ENCODE results near the gene MRPS34. TPM values are rescaled to one million over a fixed set of nuclear protein-coding genes. Genes with fewer than 3 reads are reported as not detected.

The MRPS34 gene
- total RNA-seq, 1 donor from 2014 or later, result 74.0 TPM

- no peak overlapping the region for H3K9ac ChIP-seq (ENCODE audit: low read length)
- H3K4me1 Mint-ChIP-seq (ENCODE audit: low read depth, unreplicated experiment), result no peaks in the 10 kb centered on the region
- DNase-seq (ENCODE audit: low read depth) (no peak), FAIRE-seq (no peak)
- peaks cover 2% of the 10 kb centered on the region for H3K36me3 ChIP-seq (ENCODE audit: insufficient read depth, low read length)
- H3K27me3 Mint-ChIP-seq (ENCODE audit: low read depth, unreplicated experiment), result no peaks in the 10 kb centered on the region
- no peak overlapping the region for H3K4me3 Mint-ChIP-seq (ENCODE audit: unreplicated experiment)
- H3K27ac Mint-ChIP-seq (ENCODE audit: unreplicated experiment), result no peak overlapping the region
- H3K27me3 ChIP-seq (ENCODE audit: insufficient read depth, low read length), result no peaks in the 10 kb centered on the region
- H3K4me2 ChIP-seq (ENCODE audit: low read length), result no peak overlapping the region
- no peak overlapping the region for H2AFZ ChIP-seq (ENCODE audit: low read depth, low read length)
- H3K27ac ChIP-seq (ENCODE audit: low read depth, low read length), result no peak overlapping the region
- no peaks in the 10 kb centered on the region for H3K9me3 ChIP-seq (ENCODE audit: insufficient read depth, low read depth, low read length)
- no peak overlapping the region for H3K4me3 ChIP-seq (ENCODE audit: insufficient read depth, low read depth, low read length)
- TF ChIP-seq, protein P1, sequence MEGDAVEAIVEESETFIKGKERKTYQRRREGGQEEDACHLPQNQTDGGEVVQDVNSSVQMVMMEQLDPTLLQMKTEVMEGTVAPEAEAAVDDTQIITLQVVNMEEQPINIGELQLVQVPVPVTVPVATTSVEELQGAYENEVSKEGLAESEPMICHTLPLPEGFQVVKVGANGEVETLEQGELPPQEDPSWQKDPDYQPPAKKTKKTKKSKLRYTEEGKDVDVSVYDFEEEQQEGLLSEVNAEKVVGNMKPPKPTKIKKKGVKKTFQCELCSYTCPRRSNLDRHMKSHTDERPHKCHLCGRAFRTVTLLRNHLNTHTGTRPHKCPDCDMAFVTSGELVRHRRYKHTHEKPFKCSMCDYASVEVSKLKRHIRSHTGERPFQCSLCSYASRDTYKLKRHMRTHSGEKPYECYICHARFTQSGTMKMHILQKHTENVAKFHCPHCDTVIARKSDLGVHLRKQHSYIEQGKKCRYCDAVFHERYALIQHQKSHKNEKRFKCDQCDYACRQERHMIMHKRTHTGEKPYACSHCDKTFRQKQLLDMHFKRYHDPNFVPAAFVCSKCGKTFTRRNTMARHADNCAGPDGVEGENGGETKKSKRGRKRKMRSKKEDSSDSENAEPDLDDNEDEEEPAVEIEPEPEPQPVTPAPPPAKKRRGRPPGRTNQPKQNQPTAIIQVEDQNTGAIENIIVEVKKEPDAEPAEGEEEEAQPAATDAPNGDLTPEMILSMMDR (IDR thresholded peaks at IDR 0.05; ENCODE audit: insufficient read depth, low read depth, low read length), result no peak
- TF ChIP-seq EZH2 (IDR thresholded peaks at IDR 0.05; ENCODE audit: insufficient read depth, low read length), result no peak
- H3K9me3 Mint-ChIP-seq (ENCODE audit: unreplicated experiment), result no peaks in the 10 kb centered on the region
- H3K4me1 ChIP-seq (ENCODE audit: insufficient read depth, low read length), result no peaks in the 10 kb centered on the region
- peaks cover 15% of the 10 kb centered on the region for H4K20me1 ChIP-seq (ENCODE audit: insufficient read depth, low read length)
- H3K79me2 ChIP-seq (ENCODE audit: insufficient read depth, low read length), result no peaks in the 10 kb centered on the region
- peaks cover 7% of the 10 kb centered on the region for H3K36me3 Mint-ChIP-seq (ENCODE audit: low read depth, unreplicated experiment)
These were observed 12.0 kb downstream of the MRPS34 start for GRCh38 chr16:1760911-1761310.

GRCh38 chr16:1759511-1759910 lies 13.4 kb downstream of the MRPS34 start:
- no peak overlapping the region for H3K4me3 Mint-ChIP-seq (ENCODE audit: unreplicated experiment)
- no peak overlapping the region for H3K4me2 ChIP-seq (ENCODE audit: low read length)
- TF ChIP-seq, protein P1 (IDR thresholded peaks at IDR 0.05; ENCODE audit: insufficient read depth, low read depth, low read length), result no peak
- TF ChIP-seq EZH2 (IDR thresholded peaks at IDR 0.05; ENCODE audit: insufficient read depth, low read length), result no peak
- H3K9ac ChIP-seq (ENCODE audit: low read length), result no peak overlapping the region
- no peak overlapping the region for H3K4me3 ChIP-seq (ENCODE audit: insufficient read depth, low read depth, low read length)
- H3K36me3 ChIP-seq (ENCODE audit: insufficient read depth, low read length), result peaks cover 2% of the 10 kb centered on the region
- no peaks in the 10 kb centered on the region for H3K27me3 Mint-ChIP-seq (ENCODE audit: low read depth, unreplicated experiment)
- H3K36me3 Mint-ChIP-seq (ENCODE audit: low read depth, unreplicated experiment), result peaks cover 12% of the 10 kb centered on the region
- no peak for DNase-seq (ENCODE audit: low read depth)
- H3K4me1 Mint-ChIP-seq (ENCODE audit: low read depth, unreplicated experiment), result peaks cover 8% of the 10 kb centered on the region
- no peaks in the 10 kb centered on the region for H3K27me3 ChIP-seq (ENCODE audit: insufficient read depth, low read length)
- no peak overlapping the region for H3K27ac ChIP-seq (ENCODE audit: low read depth, low read length)
- no peaks in the 10 kb centered on the region for H3K9me3 Mint-ChIP-seq (ENCODE audit: unreplicated experiment)
- H2AFZ ChIP-seq (ENCODE audit: low read depth, low read length), result no peak overlapping the region
- H4K20me1 ChIP-seq (ENCODE audit: insufficient read depth, low read length), result peaks cover 20% of the 10 kb centered on the region
- H3K9me3 ChIP-seq (ENCODE audit: insufficient read depth, low read depth, low read length), result no peaks in the 10 kb centered on the region
- no peak for FAIRE-seq
- H3K27ac Mint-ChIP-seq (ENCODE audit: unreplicated experiment), result no peak overlapping the region
- H3K79me2 ChIP-seq (ENCODE audit: insufficient read depth, low read length), result no peaks in the 10 kb centered on the region
- no peaks in the 10 kb centered on the region for H3K4me1 ChIP-seq (ENCODE audit: insufficient read depth, low read length)

GRCh38 chr16:1758923-1759322 lies 14.0 kb downstream of the MRPS34 start:
- Mint-ChIP-seq H3K4me1 (ENCODE audit: low read depth, unreplicated experiment) (peaks cover 10% of the 10 kb centered on the region), H3K9me3 (ENCODE audit: unreplicated experiment) (no peaks in the 10 kb centered on the region), H3K27ac (ENCODE audit: unreplicated experiment) (no peak overlapping the region), H3K36me3 (ENCODE audit: low read depth, unreplicated experiment) (peaks cover 12% of the 10 kb centered on the region), H3K27me3 (ENCODE audit: low read depth, unreplicated experiment) (no peaks in the 10 kb centered on the region), H3K4me3 (ENCODE audit: unreplicated experiment) (no peak overlapping the region)
- TF ChIP-seq EZH2 (IDR thresholded peaks at IDR 0.05; ENCODE audit: insufficient read depth, low read length), result no peak
- TF ChIP-seq, protein P1 (IDR thresholded peaks at IDR 0.05; ENCODE audit: insufficient read depth, low read depth, low read length), result no peak
- Histone ChIP-seq H4K20me1 (ENCODE audit: insufficient read depth, low read length) (peaks cover 22% of the 10 kb centered on the region), H3K79me2 (ENCODE audit: insufficient read depth, low read length) (no peaks in the 10 kb centered on the region), H3K36me3 (ENCODE audit: insufficient read depth, low read length) (peaks cover 5% of the 10 kb centered on the region), H3K27ac (ENCODE audit: low read depth, low read length) (no peak overlapping the region), H3K4me3 (ENCODE audit: insufficient read depth, low read depth, low read length) (no peak overlapping the region), H3K27me3 (ENCODE audit: insufficient read depth, low read length) (no peaks in the 10 kb centered on the region), H3K9me3 (ENCODE audit: insufficient read depth, low read depth, low read length) (no peaks in the 10 kb centered on the region), H3K9ac (ENCODE audit: low read length) (no peak overlapping the region), H2AFZ (ENCODE audit: low read depth, low read length) (no peak overlapping the region), H3K4me2 (ENCODE audit: low read length) (no peak overlapping the region), H3K4me1 (ENCODE audit: insufficient read depth, low read length) (no peaks in the 10 kb centered on the region)
- no peak for FAIRE-seq
- no peak for DNase-seq (ENCODE audit: low read depth)

Data from astrocyte (in vitro differentiated cells and primary cell).